ENCODE data around the gene TCP1.

Gene TCP1

GRCh38 chr6:159753081-159753872 lies 36.1 kb downstream of the TCP1 start:
- TF ChIP-seq, protein P1, sequence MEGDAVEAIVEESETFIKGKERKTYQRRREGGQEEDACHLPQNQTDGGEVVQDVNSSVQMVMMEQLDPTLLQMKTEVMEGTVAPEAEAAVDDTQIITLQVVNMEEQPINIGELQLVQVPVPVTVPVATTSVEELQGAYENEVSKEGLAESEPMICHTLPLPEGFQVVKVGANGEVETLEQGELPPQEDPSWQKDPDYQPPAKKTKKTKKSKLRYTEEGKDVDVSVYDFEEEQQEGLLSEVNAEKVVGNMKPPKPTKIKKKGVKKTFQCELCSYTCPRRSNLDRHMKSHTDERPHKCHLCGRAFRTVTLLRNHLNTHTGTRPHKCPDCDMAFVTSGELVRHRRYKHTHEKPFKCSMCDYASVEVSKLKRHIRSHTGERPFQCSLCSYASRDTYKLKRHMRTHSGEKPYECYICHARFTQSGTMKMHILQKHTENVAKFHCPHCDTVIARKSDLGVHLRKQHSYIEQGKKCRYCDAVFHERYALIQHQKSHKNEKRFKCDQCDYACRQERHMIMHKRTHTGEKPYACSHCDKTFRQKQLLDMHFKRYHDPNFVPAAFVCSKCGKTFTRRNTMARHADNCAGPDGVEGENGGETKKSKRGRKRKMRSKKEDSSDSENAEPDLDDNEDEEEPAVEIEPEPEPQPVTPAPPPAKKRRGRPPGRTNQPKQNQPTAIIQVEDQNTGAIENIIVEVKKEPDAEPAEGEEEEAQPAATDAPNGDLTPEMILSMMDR (IDR thresholded peaks at IDR 0.05): no peak

DNA sequence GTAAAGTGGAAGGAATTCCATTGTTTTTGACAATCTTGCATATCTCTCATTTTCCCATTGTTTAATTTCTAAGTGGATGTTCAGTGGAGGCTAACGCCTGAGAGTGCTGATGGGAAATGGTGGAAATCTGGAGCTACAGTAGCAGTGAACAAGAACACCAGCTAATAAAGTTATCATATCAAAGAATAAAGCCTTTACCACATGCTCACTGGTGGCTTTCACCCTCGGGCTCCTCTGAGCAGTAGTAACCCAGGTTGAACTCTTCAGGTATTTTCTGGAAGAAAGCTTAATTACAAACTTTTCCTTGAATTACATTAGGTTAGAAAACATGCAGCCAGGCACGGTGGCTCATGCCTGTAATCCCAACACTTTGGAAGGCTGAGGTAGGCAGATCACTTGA lies 38.0 kb downstream of the TCP1 start:
- TF ChIP-seq, protein P1 (IDR thresholded peaks at IDR 0.05): no peak

DNA sequence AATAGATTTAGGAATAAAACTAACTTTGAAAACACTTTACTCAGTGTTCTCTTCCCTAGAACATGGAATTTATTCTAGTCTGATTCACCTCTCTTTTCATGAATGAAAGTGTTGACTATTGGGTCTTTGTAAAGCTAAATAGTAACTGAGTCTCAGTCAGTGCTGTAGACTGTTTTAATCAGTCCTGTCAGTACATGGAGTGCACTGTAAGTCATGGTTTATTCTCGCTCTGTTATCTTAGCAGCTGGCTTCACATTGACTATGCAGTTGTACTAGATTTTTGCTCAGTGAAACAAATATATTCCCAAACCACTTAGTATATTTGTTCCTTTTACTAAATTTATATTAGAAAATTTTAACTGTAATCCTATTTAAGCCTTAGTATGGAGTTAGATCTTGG lies 42.6 kb downstream of the TCP1 start:
- TF ChIP-seq, protein P1 (IDR thresholded peaks at IDR 0.05): no peak

GRCh38 chr6:159745081-159745480 lies 44.3 kb downstream of the TCP1 start:
- TF ChIP-seq, protein P1 (IDR thresholded peaks at IDR 0.05): no peak

DNA sequence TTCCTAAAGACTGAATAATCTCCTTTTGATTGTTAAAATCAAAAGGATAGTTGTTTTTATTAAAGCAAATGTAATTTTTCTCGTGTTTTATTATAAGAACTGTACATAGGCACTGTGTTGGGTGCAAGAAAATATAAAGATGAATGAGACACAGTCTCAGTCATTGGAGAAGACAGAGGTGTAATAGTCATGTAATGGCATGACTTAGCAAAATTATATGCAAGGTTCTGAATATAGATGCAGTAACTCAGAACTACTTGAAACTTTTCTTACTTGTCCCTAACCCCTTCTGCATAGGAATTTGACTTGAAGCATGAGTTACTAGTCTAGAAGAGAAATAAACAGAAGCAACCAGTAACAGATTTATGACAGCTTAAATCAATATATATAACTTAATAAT lies 47.2 kb downstream of the TCP1 start:
- TF ChIP-seq, protein P1 (IDR thresholded peaks at IDR 0.05): no peak

DNA sequence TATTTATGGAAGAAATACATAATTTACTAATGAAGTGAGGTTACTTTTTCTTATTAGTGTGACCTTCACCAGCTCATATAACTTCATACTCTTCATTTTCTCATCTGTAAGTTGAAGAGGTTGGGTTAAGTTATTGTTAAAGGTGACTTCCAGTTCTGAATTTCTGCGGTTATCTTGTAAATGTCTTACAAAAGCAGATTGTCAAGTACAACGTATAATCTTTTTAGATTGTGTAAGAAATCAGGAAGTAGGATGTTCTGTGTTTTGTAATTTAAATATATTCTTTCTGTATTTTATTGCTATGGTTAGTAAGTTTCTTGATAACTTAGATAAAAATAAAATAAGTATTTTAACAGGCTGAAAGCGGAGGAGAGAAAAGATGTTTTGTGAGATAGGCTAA lies 50.1 kb downstream of the TCP1 start:
- TF ChIP-seq, protein P1 (IDR thresholded peaks at IDR 0.05): no peak

- TF ChIP-seq, protein P1 (IDR thresholded peaks at IDR 0.05): no peak
Measured at GRCh38 chr6:159736908-159737307, 52.5 kb downstream of the TCP1 start.

- TF ChIP-seq, protein P1 (IDR thresholded peaks at IDR 0.05): no peak
Measured at GRCh38 chr6:159730332-159730676, 59.1 kb downstream of the TCP1 start.

Measured in LNCAP (cell line).